GM18499 (cell line): ENCODE data around the gene UPF2.
"Not testable (repeated sequence)": the region's sequence is repeated elsewhere in the genome, so short reads cannot be mapped to it uniquely, and the experiment has no call there.

Source experiments
- ATAC-seq: cut with Tn5 transposase; IDR thresholded peaks from one replicate; pipeline ENCODE4 v1.9.1; 2021; ENCODE audit warnings: moderate number of reproducible peaks; ENCODE audit not compliant: insufficient read depth, unreplicated experiment

UPF2 gene

GRCh38 chr10:11982253-11982652 is 60.4 kb downstream of the UPF2 start:
- no peak for ATAC-seq

GRCh38 chr10:11975795-11976194 is 66.8 kb downstream of the UPF2 start:
- ATAC-seq, result no peak

GRCh38 chr10:11972523-11972922 is 70.1 kb downstream of the UPF2 start:
- not testable (repeated sequence) for ATAC-seq

DNA sequence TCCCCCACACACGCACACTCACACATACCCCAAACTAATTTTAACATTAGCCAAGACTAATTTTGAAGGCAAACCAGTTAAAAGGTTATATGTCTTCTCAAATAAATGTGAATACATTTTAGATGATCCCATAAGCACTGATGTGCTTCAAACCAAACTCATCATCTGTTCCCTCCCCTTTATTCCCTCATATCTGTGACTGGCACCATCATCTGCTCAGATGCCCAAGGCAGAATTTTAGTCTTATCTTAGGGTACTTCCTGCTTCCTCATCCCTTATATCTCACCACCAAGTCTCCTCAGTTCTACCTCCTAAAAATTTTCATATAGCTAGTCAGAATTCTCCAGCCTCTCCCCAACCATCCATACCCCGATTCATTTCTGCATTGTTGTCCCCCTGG is 80.4 kb downstream of the UPF2 start:
- ATAC-seq, result no peak

DNA sequence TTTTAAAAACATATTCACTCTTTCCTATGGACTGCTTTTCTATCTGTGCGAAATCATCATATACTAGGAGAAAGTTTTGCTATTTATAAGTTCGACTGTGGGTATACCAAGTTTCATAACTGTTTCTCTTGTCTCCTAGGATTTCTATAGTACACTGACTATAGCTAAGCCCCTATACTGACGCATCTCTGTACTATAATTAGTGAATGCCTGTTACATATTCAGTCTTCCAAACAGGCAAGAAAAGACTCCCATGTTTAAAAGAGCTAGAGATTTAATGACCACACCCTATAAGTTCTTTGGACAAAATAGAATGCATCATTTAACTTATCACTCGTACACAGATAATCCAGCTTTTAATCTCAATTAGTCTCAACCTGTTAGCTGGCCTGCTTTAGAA is 80.8 kb downstream of the UPF2 start:
- no peak for ATAC-seq

DNA sequence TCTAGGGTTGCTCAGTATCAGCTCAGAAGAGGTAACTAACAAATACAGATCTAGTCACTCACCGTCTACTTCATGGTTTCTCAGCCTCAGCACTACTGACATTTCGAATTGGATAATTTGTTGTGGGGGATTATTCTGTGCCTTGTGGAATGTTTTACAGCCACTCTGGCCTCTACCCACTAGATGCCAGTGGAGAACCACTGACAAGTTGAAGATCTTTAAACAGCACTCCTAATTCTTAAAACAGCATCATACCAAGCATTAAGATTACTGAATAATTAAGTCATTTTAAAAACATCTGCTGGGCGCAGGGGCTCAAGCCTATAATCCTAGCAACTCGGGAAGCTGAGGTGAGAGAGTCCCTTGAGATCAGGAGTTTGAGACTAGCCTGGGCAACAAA is 82.6 kb downstream of the UPF2 start:
- ATAC-seq, result no peak

DNA sequence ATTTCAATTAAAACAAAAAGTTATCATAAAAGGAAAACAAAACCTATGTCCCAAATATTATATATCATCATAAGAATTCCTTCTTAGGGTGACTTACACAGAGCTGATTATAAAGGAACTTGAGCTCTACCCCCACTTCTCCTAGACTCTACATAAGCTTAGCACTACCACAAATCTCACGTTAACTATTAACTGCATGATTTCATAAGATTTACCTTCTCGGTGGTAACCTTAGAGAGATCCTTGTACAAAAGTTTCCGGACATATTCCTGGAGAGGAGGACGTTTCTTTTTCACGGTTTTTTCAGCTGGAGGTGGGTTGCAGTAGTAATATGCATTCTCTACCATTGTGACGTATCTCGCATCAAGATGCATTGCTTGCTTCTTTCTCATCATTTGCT is 83.7 kb downstream of the UPF2 start:
- no peak for ATAC-seq

- no peak for ATAC-seq
These were observed 90.9 kb downstream of the UPF2 start for GRCh38 chr10:11951695-11952094.

DNA sequence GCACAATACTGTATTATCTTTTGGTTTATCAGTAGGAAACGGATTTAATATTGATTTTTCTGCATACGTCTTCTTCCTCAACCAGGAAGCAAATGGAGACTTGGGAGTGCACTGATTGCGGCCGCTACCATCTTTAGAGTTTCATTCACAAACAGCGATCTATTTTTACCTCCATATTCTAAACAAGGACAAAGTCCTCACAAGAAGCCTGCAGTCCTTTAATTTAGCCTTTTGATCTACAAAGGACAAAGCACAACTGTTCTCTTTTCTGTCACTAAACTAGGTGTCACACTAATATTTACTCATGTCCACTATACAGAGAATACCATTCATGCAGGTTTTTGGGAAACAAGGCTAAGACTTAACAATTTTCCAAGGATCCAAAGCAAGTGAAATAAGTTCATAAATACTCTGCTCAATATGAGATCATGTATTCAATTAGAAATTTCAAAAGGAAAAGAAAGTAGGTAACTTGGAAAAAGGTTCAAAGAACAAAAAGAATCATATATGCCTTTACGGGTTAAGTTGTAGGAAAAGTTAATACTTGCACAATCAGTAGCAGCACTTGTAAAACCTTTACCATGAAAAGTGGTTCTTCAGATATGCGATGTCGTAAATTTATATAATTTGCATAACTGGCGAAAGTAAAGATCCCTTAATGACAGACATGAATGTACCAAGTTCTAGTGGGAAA is 92.1 kb downstream of the UPF2 start:
- ATAC-seq, result no peak

DNA sequence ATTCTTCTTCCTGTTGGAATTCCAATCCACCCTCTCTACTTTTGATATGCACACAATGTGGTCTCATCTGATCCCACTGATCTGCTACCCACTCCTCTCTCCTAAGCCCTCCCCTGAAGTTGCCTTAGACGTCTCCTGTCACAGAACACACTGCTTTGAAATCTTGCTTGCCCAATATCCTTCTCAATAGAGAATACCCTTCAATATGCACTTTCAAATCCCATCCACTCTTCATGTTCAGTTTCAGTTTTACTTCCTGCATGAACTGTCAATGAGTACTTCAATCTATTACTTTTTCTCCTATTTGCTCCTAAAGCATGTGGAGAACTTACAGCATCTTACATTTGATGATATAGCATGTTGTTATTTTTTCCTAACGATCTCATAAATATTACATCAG is 93.5 kb downstream of the UPF2 start:
- no peak for ATAC-seq

GRCh38 chr10:11946652-11947051 is 96.0 kb downstream of the UPF2 start:
- no peak for ATAC-seq

DNA sequence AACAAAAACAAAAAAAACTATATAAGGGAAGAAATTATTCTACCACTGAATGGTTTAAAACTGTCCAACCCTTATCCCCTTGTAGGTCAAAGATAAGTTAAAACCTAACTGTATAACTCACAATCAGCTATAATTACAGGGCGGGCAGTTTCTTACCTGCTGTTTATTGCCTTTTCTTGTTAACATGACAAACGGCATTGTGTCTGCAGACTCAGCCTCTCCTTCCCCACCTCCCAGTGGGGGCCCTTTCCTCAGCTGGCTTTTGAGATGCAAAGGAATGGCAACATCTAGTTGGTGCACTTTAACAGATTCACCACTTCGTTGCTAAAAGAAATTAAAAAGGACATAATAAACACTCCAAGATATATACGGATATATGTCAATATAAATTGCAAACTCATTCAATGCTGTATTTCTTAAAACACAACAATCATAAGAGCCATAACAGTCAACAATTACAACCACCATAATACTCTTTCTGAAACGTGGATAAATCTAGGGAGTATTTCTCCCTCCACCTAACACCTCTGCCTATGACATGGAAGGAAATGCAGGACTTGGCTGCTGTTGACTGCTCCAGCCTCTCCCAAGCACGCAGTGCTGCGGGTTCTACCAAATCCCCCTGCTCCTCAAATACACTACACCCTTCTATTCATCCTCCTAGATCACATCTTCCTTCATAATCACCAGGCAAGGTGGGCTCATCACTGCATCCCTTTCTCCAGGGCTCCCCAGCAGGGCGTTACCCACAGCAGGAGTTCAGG is 106.0 kb downstream of the UPF2 start:
- ATAC-seq, result no peak

GRCh38 chr10:11934262-11934661 is 108.3 kb downstream of the UPF2 start:
- ATAC-seq, result no peak

DNA sequence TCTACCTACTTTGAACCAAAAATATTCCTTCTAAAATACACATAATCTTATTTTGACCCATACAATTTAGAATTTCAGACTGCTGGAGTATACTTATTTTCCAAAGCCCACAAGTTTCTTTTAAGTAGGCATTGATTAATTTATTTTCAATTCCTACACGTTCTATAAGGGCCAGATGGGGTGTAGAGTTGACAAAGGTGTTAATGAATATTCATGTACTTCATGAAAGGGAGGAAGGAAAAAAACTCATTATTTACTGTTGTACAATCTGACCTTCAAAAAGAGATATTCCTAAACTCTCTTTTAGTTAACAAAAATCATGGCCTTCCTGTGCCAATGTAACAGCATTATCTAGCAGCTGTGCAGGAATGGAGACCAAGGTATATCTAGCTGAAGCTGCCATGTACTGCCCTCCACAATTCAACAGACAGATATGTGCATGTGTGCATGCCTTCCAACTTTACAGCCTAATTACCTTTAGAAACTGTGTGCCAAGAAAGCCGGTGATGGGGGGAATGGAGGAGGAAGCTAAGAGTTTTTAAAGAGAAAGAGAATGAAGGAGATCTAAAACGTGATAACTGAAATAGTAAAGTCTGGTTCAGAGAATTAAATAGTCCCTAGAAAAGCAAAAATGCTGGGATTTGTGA is 108.9 kb downstream of the UPF2 start:
- ATAC-seq, result no peak

DNA sequence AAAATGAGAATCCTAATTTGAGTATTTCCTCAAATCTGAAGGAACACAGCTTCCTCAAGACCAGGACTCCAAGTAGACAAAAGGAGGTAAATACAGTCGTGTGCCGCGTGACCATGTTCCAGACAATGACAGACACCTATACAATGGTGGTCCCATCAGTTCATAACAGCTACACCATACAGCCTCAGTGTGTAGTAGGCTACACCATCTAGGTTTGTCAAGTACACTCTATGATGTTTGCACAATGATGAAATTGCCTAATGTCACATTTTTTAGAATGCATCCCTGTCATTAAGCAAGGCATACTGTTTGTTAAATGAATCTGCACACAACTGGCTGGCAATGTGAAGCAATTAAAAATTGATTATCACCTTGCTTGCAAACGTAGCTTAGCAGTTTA is 111.6 kb downstream of the UPF2 start:
- no peak for ATAC-seq

DNA sequence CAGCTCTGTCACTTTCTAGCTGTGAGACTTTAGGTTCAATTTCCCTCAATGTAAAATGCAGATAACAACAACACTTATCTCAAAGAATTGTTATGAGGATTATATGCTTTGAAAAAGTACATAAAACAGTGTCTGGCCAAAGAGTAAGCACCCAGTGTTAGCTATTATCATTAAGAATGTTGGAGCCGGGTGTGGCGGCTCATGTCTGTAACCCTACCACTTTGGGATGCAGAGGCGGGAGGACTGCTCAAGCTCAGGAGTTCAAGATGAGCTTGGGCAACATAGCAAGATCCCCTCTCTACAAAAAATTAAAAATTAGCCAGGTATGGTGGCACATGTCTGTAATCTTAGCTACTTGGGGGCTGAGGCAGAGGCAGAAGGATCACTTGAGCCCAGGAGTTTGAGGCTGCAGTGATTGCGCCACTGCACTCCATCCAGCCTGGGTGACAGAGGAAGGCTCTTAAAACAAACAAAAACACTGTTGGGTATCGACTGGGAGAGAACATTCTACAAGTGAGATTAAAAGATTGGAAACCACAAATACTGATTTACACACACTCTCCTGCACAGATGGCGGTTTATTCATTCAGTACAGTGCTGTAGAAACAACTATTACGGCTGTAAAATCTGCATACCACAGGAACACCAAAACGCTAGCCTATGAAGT is 112.2 kb downstream of the UPF2 start:
- ATAC-seq, result no peak

- ATAC-seq, result no peak
These were observed 114.9 kb downstream of the UPF2 start for GRCh38 chr10:11927746-11928145.

DNA sequence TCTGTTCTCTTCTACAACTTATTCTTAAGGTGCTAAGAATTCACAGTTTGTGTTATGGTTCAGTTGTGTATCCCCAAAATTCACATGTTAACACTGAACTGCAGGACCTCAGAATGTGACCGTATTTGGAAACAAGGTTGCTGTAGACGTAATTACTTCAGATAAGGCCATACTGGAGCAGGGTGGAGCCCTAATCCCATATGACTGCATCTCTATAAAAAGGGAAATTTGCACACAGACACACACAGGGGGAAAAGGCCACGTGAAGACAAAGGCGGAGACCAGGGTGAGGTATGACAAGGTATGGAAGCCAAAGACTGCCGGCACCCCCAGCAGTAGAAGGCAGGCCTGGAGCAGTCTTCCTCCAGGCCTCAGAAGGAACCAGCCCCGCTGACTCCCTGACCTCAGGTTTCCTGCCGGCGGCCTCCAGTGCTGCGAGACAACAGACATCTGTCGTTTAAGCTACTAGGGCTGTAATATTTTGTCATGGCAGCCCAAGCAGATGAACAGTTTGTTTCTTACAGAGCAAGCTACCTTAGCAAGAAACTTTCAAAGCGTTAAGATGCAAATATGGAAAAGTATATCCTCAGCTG is 120.7 kb downstream of the UPF2 start:
- ATAC-seq, result no peak

DNA sequence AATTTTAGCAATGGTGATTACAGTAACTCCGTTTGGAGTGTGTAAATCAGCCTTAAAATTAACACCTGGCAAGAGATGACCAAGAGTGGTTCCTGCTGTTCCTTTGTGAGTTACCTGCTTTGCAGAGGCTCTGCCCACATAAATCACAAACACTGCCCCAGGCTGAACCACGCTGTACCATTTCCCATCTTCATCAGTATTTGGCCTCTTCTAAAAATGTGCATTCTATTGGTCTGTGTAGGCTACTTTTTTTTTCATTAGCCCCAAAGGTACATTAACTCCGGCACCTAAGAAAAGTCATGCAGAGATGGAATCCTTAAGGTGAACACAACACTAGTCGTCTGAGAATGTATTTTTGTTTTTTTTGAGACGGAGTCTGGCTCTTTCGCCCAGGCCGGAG is 123.3 kb downstream of the UPF2 start:
- ATAC-seq, result no peak

DNA sequence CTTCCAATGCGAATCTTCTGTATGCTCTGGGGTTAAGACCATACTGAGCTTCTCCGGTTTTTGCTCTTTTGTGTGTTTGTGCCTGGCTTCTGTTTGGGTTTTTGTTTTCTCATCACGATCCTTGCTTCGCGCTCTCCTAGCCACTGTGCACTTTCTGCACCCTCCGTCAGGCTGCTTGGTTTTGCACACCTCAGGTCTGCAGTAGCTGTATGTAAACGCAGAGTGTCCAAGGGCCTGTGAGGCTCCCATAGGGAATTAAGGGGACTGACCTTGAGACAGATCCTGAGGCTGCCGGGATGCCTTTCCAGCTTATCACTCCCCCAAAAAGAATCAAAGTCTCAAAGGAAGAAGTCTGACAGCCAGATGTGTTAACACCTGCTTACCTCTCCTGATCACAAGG is 124.2 kb downstream of the UPF2 start:
- ATAC-seq, result no peak
